Activated T-cell treated with anti-CD3 and anti-CD28 coated beads for 24 hours (primary cell): ENCODE data around the gene DLG1.
"Not testable (repeated sequence)": the region's sequence is repeated elsewhere in the genome, so short reads cannot be mapped to it uniquely, and the experiment has no call there.

Source experiments
- DNase-seq: peaks from one replicate; pipeline ENCODE4 v3.0.0-alpha.2; 2020; ENCODE audit warnings: low read depth

DLG1 gene

DNA sequence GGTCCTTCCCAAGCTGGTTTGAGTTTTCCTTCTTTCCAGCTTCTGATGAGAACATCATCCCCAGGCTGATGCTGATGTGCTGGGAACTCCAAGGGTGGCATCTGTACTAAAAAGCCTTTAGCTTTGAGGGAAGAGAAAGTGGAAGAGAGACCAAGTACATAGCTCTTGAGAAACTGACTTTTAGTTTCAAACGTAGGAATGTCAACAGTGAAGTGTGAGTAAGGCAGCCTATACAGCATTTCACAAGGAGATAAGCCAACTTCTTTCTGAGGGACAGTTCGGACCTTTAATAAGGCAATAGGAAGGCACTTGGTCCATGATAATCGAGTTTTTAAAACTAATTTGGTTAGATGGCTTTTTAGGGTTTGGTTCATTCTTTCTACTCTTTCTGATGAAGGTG lies 53.7 kb downstream of the DLG1 start:
- DNase-seq: no peak

DNA sequence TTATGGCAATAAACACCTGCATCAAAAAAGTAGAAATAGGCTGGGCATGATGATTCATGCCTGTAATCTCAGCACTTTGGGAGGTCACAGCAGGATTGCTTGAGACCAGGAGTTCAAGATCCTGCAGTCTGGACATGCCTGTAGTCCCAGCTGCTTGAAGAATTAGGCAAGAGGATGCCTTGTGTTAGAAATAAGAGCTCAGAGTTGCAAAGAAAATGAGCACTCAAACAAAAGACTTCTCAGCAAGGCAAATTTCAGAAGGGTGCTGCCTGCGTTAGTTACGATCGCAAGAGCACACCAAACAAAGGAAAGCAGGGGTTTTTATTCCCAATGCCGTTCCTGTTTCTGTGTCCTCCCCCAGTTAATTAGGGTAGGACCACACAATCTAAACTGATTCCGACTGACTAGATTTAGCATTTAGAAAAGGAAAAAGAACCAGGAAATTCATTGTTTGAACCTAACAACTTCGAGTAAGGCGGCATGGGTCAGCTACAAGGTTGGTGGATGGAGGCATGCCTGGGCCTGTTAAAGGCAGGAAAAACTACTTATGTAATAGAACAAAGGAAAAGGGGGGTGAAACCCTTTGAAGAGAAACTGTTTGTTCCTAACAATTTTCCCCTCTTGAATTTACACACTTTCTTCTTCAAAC lies 55.5 kb downstream of the DLG1 start:
- DNase-seq: no peak

DNA sequence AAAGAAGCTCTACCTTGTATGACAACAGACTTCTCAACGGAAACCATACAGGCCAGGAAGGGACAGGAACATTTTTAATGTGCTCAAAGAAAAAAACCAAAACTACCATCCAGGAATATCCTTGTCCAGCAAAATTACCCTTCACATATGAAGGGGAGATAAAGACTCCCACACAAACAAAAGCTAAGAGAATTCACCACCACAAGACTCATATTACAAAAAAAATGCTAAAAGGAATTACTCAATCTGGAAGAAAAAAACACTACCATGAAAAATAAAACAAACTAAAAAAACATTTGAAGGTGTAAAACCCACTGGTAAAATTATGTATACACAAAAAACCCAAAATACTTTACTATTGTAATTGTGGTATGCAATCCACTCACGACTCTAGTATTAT lies 57.2 kb downstream of the DLG1 start:
- no peak for DNase-seq

DNA sequence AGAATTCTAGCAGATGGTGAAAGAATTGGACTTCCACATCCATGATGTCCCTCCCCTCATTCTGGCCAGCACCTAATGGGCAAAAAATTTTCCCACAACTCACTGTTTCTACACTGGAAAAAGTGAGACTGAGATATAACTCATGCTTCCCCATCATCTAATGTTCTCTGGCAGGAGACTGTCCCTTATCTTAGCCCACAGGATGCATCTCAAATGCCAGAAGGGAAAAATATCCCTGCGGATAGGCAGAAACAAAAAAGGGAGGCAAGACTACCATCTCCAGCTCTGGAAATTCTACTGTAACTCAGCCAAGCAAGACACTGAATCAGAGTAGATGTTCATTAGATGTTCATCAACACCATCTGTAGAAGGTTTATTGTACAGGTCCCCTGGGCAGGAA lies 58.6 kb downstream of the DLG1 start:
- no peak for DNase-seq

DNA sequence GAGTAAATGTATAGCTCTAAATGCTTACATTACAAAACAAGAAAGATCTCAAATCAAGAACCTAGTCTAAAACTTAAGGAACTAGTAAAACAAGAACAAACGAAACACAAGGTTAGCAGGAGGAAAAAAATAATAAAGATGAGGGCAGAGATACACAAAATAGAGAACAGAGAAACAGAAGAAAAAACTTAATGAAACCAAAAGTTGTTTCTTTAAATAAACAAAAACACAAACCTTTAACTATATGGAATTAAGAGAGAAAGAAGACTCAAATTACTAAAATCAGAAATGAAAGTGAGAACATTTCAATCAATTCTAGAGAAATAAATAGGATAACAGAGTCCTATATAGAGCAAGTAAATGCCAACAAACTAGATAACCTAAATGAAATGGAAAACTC lies 59.6 kb downstream of the DLG1 start:
- no peak for DNase-seq

DNA sequence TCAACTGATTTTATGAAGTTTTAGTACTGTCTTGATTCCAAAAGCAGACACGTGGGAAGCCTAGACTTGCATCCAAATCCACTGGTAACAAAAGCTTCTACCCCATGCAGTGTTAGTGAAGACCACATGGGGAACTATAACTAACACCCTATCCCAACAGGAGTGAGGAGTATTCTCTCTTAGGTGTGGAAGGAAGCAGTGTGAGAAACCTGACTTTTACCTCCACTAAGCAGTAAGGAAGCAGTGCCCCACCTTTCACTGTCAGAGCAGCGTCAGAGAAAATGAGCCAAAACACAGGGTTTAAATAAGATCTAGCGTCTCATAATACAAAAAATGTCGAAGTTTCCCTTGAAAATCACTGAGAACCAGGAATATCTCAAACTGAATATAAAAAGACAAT lies 60.5 kb downstream of the DLG1 start:
- no peak for DNase-seq

DNA sequence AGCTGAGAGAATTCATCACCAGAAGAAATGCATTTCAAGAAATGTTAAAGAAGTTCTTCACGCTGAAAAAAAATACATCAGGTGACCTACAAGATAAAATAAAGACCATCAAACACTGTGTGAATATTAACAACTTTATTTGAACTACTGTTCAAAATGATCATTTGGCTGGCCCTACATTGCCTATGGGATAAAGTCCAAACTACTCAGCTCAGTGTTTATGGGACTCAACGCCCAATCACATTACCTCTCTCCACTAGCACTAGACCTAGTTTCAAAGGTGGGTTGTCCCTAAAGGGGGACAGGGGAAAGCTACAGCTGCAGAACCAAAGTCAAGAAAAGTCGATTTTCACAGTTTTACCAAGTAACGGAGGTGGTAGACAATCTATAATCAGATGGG lies 62.0 kb downstream of the DLG1 start:
- DNase-seq: no peak

DNA sequence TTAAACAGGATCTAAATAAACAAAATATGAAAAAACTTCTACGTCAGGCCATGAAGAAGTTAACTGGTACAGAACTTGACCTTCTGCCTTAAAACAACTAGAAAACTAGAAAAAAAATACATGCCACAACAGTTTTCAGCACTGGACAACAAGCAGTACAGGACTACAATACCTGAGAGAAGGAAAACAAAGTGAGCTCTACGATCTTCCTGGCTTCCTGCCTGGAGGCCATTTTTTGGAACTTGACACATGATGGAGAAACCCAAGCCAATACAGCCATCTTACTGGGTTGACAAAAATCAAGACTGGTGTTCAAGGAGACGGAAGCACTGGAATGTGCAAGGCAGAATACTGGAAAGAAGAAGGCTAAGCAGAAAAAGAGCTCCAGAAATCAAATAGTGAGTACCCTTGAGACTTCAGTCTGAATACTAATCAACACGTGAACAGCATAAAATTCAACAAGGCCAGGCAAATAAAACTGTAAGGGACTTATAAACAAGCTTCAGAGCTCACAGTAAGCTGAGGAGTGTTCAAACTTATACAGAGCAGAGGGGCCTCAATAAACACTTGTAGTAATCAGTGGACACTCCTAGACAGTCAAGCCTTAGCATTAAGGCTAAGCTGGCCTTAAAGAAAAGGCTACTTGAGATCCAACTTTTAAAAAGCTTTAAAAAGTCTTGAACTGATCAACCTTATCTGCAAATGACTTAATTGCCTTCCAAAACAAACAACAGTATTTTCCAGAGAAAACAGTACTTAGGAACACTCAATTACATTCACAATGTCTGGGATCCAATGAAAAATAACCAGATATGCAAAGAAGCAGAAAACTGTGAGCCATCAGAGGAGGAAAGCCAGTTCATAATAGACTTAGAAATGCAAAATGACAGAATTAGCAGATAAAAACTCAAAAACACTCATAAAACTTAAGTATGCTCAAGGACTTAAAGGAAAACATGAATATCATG lies 63.2 kb downstream of the DLG1 start:
- no peak for DNase-seq

DNA sequence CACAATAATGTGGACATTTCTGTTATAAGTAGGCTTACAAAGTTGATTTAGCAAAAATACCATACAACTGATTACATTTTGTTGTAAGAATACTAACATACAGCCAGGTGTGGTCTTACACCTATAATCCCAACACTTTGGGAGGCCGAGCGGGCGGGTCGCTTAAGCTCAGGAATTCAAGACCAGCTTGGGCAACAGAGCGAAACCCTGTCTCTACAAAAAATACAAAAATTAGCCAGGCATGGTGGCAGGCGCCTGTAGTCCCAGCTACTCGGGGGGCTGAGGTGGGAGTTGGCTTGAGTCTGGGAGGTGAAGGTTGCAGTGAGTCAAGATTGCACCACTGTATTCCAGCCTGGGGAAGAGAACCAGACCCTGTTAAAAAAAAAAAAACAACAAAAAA lies 67.1 kb downstream of the DLG1 start:
- no peak for DNase-seq

DNA sequence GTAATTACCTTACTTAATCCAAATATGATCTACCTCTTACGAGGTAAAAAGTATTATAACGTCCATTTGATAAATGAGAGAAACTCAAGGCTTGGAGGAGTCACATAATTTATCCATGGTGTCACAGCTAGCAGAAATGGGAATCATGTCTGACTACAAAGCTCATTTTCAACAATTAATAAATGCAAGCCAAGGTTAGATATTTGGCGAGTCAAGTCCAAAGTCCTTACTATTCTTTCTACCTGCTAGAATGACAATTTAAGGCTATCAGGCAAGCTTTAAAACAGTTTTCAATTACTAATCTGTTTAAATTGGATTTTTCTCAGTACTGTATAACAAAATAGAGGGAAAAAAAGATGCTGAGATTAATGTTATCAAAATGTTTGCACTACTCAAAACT lies 68.6 kb downstream of the DLG1 start:
- DNase-seq: no peak

DNA sequence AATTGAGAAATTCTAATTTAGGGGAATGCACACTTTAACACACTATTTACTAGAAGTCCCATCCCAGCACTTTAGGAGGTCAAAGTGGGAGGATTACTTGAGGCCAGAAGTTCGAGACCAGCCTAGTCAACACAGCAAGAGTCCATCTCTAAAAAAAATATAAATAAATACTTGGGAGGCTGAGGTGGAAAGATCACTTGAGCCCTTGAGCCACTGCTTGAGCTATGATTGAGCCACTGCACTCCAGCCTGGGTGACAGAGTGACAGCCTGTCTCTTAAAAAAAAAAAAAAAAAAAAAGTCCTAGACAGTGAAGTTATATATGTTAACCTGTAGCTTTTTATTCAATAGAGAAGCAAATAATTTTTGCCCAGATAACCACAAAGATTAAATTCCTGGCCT lies 69.2 kb downstream of the DLG1 start:
- no peak for DNase-seq

DNA sequence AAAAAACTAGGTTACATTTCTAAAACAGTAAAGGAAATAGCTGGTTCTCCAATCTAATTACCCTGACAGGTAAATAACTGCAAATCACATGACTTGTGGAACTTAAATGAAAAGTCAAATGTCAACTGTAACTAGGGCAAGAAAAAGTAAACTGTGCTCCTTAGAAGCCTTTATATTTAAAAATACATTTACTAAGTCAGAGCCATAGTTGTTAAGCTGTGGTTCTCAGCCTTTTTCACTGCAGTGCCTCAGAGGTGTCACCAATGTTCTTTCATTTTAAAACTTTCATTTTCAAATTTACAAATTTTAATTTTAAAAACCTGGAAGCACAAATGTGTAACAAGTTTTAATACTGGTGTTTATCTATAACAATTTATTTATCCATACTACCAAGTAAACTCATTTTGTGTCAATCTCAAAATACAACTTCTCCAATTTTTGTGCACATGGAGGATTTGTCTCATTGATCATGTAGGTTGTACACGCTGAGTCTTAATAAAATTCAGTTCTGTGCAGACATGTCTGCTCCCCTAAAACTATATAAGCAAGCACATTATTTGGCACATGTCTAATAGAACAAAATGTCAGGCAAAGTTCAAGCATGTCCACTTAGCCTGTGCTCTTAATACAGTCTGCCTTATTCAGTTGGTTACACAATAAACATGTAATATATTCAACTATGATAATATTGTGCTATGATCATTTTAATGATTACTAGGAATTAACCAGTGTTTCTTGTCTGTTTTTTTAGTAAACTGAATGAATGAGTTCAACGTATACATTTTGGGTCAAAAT lies 70.4 kb downstream of the DLG1 start:
- no peak for DNase-seq

DNA sequence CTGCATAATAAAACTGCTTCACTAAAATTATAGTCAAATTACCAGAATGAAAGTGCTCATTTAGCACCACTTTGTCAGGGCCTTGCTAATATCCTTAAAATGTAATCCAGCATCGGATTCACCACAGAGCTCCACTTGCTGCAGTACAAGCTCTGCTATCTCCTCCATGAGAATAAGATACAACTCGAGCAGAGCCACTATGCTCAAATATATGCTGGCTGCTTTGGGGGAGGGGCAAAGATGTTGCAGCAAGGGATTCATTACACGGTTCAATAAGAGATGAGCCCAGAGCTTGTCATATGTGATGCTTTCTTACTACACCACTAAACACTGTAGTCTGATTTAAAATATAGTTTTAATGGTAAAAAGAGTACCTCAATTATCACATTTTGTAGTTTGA lies 72.2 kb downstream of the DLG1 start:
- no peak for DNase-seq

DNA sequence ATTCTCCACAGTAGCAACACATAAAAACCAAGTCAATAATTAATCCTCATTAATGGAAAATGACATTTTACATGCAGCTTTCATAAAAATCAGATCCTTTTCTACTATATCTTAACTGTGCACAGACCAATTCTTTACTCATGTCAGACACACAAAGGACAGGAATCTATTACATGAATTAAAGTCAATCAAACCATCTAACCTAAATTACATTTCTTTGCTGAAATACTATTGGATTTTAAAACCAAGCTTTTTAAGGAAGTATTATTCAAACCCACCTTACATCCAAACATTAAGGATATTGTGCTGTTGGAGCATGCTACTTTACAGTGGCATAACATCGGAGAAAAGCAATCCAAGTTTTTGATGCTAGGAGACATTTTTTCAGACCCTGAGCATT lies 72.8 kb downstream of the DLG1 start:
- DNase-seq: no peak

DNA sequence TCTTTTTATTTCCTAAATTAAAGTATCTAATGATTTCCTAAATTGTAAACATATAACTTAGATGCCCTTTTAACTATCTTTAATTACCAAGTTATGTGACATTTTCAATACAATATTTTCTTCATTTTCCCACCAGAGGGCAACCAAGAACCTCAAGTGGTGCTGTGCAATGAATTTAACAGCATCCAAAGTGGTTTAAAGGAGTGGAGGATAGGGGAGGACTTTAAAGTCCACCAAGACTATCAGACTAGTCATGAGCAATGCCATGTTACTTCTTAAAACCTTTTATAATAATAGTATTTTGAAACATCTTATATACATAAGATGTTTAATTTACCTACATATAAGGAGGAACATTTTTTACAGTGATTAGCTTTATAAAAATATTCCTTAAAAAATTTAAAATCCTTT lies 74.4 kb downstream of the DLG1 start:
- DNase-seq: no peak

DNA sequence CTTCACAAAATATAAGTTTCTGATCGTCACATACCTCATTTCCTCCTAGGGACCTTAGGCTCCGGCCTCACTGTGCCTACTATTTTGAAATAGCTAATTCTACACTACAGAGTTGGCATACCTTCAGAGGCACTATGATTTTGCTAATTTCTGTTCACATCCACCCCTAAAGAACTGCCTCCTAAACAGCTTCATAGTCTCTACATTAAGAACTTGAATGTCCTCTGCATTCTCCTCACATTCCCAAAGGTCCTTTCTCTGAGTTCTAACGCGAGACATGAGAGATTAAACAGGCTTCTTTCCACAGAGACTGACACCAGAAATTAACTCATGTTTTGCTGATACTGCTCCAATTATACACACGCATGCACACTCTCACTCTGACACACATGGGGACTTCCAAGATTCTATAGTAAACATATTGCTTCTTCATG lies 75.5 kb downstream of the DLG1 start:
- DNase-seq: no peak

DNA sequence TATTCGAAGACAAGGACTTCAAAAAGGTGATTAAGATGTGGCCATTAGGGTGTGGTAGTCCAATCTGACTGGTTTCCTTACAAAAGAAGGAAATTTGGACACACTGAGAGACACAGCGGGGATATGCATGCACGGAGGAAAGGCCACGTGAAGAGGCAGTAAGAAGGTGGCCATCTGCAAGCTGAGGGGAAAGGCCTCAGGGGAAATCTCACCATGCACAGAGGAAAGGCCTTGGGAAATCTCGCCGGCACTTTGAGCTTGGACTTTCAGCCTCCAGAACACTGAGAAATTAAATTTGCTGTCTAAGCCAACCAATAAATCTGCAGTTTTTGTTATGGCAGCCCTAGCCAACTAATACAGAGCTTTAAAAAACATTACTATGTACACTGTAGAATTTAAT lies 78.8 kb downstream of the DLG1 start:
- DNase-seq: no peak

DNA sequence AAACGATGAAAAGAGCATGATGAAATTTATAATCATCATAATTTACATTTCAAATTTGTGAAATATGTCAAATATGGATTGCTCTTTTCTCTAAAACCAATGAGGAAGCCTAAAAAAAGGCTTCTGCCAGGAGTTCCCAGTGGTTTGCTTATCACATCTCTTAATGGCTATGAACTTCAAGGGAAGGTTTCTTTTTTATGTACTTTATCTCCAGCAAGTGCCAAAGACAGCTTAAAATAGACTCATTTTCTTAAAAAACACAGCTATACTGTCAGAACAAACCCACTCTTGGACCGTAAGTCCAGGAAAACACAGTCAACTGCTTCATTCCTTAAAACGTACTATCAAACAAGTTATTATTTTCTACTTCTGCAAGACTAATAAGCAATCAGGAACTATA lies 80.2 kb downstream of the DLG1 start:
- DNase-seq: no peak

DNA sequence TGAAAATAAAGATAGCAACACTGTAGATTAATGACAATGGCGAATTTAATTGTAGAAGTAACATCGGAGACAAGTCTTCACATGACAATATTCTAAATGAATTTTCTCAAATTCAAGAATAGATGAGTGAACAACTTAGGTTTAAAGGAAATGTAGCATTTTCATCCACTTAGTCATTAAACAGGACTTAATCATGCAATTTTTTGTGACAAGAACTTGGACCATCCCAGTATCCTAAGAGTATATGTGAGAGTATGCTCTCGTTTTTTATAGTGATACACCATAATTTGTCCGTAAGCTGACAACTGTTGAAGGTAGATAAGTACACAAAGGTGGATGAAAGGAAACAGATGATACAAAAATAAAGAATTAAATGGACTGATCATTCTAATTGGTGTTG lies 81.5 kb downstream of the DLG1 start:
- no peak for DNase-seq

DNA sequence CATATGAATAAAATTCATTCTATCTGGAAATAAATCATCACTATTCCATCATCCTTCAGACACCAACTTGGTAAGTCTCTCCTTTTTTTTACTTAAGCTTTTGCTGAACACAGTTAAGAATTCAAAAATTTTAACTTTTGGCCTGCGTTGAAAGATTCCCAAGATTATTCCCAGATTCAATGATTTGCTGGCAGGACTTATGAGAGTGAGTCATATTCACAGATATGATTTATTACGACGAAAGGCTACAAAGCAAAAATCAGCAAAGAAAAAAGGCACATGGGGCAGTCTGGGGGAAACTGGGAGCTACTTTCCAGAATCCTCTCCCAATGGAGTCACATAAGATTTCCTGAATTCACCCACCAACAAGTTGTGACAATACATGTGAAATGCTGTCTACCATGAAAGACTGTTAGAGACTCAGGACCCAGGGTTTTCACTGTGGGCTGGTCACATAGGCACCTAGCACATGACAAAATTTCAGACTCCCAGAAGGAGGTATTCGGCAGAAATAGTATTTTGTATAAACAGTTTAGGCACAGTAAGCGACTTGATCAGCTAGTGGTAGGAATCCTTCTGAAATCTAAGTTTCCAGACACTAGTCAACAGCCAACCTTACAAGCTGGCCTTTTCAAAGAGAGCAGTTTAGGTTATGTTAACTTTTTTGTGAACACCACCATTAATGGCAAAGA lies 82.1 kb downstream of the DLG1 start:
- DNase-seq: no peak

DNA sequence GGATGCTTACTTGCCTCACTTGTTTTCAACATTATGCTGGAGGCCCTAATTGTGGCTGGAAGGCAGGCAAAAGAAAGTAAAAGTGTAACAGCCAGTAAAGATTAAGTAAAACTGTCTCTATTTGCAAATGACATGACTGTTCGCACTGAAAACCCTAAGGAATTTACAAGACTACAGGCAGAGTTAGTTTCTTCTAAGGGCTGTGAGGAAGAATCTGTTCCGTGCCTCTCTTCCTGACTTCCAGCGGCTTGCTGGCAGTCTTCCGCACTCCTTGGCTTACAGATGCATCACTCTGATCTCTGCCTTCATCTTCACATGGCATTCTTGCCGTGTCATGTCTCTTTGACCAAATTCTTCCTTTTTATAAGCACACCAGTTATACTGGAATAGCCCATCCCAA lies 86.1 kb downstream of the DLG1 start:
- no peak for DNase-seq

DNA sequence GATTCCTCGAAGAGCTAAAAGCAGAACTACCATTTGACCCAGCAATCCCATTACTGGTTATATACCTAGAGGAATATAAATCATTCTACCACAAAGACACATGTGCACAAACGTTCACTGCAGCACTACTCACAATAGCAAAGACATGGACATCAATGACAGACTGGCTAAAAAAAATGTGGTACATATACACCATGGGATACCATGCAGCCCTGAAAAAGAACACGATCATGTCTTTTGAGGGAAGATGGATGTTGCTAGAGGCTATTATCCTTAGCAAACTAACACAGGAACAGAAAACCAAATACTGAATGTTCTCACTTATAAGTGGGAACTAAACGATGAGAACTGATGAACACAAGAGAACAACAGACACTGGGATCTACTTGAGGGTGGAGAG lies 86.7 kb downstream of the DLG1 start:
- not testable (repeated sequence) for DNase-seq
